ENCODE measurements around the gene ATP1A1.

ATP1A1 gene

DNA sequence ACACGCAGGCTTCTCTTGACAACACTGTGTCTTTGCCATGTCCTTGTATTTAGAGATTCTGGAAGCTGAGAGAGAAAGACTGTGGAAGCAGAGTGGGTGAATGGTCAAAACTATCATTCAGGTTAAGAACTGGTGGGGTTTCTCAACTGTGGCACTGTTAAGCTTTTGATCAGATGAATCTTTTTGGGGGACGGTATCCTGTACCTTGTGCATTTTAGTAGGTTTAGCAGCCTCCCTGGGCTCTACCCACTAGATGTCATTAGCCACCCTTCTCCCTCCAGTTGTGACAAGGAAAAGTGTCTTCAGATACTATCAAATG lies 39.4 kb downstream of the ATP1A1 start (continued):
- TF ChIP-seq, protein P1, sequence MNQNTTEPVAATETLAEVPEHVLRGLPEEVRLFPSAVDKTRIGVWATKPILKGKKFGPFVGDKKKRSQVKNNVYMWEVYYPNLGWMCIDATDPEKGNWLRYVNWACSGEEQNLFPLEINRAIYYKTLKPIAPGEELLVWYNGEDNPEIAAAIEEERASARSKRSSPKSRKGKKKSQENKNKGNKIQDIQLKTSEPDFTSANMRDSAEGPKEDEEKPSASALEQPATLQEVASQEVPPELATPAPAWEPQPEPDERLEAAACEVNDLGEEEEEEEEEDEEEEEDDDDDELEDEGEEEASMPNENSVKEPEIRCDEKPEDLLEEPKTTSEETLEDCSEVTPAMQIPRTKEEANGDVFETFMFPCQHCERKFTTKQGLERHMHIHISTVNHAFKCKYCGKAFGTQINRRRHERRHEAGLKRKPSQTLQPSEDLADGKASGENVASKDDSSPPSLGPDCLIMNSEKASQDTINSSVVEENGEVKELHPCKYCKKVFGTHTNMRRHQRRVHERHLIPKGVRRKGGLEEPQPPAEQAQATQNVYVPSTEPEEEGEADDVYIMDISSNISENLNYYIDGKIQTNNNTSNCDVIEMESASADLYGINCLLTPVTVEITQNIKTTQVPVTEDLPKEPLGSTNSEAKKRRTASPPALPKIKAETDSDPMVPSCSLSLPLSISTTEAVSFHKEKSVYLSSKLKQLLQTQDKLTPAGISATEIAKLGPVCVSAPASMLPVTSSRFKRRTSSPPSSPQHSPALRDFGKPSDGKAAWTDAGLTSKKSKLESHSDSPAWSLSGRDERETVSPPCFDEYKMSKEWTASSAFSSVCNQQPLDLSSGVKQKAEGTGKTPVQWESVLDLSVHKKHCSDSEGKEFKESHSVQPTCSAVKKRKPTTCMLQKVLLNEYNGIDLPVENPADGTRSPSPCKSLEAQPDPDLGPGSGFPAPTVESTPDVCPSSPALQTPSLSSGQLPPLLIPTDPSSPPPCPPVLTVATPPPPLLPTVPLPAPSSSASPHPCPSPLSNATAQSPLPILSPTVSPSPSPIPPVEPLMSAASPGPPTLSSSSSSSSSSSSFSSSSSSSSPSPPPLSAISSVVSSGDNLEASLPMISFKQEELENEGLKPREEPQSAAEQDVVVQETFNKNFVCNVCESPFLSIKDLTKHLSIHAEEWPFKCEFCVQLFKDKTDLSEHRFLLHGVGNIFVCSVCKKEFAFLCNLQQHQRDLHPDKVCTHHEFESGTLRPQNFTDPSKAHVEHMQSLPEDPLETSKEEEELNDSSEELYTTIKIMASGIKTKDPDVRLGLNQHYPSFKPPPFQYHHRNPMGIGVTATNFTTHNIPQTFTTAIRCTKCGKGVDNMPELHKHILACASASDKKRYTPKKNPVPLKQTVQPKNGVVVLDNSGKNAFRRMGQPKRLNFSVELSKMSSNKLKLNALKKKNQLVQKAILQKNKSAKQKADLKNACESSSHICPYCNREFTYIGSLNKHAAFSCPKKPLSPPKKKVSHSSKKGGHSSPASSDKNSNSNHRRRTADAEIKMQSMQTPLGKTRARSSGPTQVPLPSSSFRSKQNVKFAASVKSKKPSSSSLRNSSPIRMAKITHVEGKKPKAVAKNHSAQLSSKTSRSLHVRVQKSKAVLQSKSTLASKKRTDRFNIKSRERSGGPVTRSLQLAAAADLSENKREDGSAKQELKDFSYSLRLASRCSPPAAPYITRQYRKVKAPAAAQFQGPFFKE (tag by site-specific recombination; IDR thresholded peaks at IDR 0.05; ENCODE audit: borderline replicate concordance), result no peak
- TF ChIP-seq KLF9 (tag by site-specific recombination; IDR thresholded peaks at IDR 0.05; ENCODE audit: low read depth), result no peak
- TF ChIP-seq, protein P2, sequence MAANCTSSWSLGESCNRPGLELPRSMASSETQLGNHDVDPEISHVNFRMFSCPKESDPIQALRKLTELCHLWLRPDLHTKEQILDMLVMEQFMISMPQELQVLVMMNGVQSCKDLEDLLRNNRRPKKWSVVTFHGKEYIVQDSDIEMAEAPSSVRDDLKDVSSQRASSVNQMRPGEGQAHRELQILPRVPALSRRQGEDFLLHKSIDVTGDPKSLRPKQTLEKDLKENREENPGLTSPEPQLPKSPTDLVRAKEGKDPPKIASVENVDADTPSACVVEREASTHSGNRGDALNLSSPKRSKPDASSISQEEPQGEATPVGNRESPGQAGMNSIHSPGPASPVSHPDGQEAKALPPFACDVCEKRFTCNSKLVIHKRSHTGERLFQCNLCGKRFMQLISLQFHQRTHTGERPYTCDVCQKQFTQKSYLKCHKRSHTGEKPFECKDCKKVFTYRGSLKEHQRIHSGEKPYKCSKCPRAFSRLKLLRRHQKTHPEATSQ (tag by site-specific recombination; IDR thresholded peaks at IDR 0.05), result no peak
- TF ChIP-seq ZBTB8A (tag by site-specific recombination; IDR thresholded peaks at IDR 0.05), result no peak
- no peak for TF ChIP-seq BCL11A (tag by site-specific recombination; IDR thresholded peaks at IDR 0.05; ENCODE audit: low read depth)
- TF ChIP-seq ZNF311 (tag by site-specific recombination; IDR thresholded peaks at IDR 0.05; ENCODE audit: borderline replicate concordance), result no peak
- TF ChIP-seq, protein P3, sequence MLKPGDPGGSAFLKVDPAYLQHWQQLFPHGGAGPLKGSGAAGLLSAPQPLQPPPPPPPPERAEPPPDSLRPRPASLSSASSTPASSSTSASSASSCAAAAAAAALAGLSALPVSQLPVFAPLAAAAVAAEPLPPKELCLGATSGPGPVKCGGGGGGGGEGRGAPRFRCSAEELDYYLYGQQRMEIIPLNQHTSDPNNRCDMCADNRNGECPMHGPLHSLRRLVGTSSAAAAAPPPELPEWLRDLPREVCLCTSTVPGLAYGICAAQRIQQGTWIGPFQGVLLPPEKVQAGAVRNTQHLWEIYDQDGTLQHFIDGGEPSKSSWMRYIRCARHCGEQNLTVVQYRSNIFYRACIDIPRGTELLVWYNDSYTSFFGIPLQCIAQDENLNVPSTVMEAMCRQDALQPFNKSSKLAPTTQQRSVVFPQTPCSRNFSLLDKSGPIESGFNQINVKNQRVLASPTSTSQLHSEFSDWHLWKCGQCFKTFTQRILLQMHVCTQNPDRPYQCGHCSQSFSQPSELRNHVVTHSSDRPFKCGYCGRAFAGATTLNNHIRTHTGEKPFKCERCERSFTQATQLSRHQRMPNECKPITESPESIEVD (tag by site-specific recombination; IDR thresholded peaks at IDR 0.05), result no peak

DNA sequence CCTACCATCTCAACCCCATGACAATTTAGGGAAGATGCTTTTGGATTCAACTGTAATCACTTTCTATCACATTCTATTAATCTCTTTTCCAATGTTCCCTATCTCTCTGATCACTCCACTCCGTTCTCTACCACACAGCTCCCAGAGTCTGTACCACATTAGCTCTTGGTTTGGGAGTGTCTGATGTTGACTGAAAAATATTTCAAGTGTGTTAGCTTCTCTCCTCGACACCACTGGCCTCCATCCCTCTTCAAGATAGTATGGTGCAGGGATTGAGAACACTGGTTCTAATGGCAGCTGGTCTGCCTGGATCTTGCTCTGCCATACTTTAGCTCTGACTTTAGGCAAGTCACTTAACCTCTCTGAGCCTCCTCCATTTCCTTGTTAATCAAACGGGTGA lies 39.9 kb downstream of the ATP1A1 start:
- no peaks in the 10 kb centered on the region for H3K9me3 ChIP-seq (ENCODE audit: control insufficient read depth, insufficient read depth, low read depth, low read length)
- no peak overlapping the region for H3K4me3 ChIP-seq (ENCODE audit: low read depth, low read length)
- TF ChIP-seq ZNF558 (tag by site-specific recombination; IDR thresholded peaks at IDR 0.05), result no peak
- TF ChIP-seq ZFP41 (tag by site-specific recombination; IDR thresholded peaks at IDR 0.05; ENCODE audit: borderline replicate concordance), result no peak
- TF ChIP-seq SALL2 (tag by site-specific recombination; IDR thresholded peaks at IDR 0.05; ENCODE audit: borderline replicate concordance), result no peak
- TF ChIP-seq TRIM28 (IDR thresholded peaks at IDR 0.05; ENCODE audit: borderline replicate concordance, low read length), result no peak
- no peak for TF ChIP-seq KLF1 (tag by site-specific recombination; IDR thresholded peaks at IDR 0.05)
- no peak for TF ChIP-seq ZNF530 (tag by site-specific recombination; IDR thresholded peaks at IDR 0.05; ENCODE audit: low read depth)
- TF ChIP-seq ZNF433 (tag by site-specific recombination; IDR thresholded peaks at IDR 0.05; ENCODE audit: low read depth), result no peak
- no peak for TF ChIP-seq OVOL3 (tag by site-specific recombination; IDR thresholded peaks at IDR 0.05)
- no peak overlapping the region for H3K27ac ChIP-seq (ENCODE audit: extremely low read depth, low read depth, low read length)
- CTCF ChIA-PET, result interaction anchor here (1.3 kb wide), 1 partner anchor 72 kb away, joined by 5 read pairs; no protein-coding TSS in a partner anchor
- H3K4me1 ChIP-seq (ENCODE audit: control insufficient read depth, insufficient read depth, low read length), result no peaks in the 10 kb centered on the region; the same call in 1 of the 2 replicates
- peaks cover 0 to 12% of the 10 kb centered on the region in 2 experiments; a peak in 1 of 3 replicates for H3K36me3 ChIP-seq (ENCODE audit: control insufficient read depth in 2 of 2, insufficient read depth in 1 of 2, low read length in 2 of 2)
- POLR2A ChIA-PET, result no interaction called here

DNA sequence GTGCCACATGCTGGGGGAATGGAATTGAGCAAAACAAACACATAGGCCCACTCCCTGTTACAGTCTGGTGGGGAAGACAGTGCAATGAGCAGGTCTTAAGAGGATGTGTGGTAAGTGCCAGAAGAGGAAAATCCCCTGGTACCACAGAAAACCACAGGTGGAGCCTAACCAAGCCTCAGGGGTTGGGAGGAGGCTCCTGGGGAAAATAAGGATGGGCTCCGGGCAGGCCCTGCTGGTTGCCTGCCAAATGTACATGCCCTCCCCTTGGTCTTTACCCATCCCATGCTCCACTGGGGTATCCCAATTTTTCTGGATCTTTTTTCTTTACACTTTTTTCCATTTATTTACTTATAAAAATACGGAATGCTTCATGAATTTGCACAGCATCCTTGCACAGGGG lies 40.4 kb downstream of the ATP1A1 start:
- CTCF ChIA-PET, result interaction anchor here (0.6 kb wide), 1 partner anchor 274 kb away, joined by 3 read pairs; no protein-coding TSS in a partner anchor
- H3K4me1 ChIP-seq (ENCODE audit: control insufficient read depth, insufficient read depth, low read length), result no peaks in the 10 kb centered on the region; the same call in 1 of the 2 replicates
- peaks cover 0 to 8% of the 10 kb centered on the region in 2 experiments; a peak in 1 of 3 replicates for H3K36me3 ChIP-seq (ENCODE audit: control insufficient read depth in 2 of 2, insufficient read depth in 1 of 2, low read length in 2 of 2)
- TF ChIP-seq SP3 (tag by site-specific recombination; IDR thresholded peaks at IDR 0.05) (no peak), ZNF394 (tag by site-specific recombination; IDR thresholded peaks at IDR 0.05; ENCODE audit: borderline replicate concordance) (no peak), ZBTB1 (tag by site-specific recombination; IDR thresholded peaks at IDR 0.05) (no peak), ZNF16 (tag by site-specific recombination; IDR thresholded peaks at IDR 0.05; ENCODE audit: low read depth) (no peak), ZNF707 (tag by site-specific recombination; IDR thresholded peaks at IDR 0.05) (no peak)
- POLR2A ChIA-PET, result no interaction called here
- H3K9me3 ChIP-seq (ENCODE audit: control insufficient read depth, insufficient read depth, low read depth, low read length), result no peaks in the 10 kb centered on the region
- no peak overlapping the region for H3K4me3 ChIP-seq (ENCODE audit: low read depth, low read length)
- no peak overlapping the region for H3K27ac ChIP-seq (ENCODE audit: extremely low read depth, low read depth, low read length)
